Measurements from ENCODE around the gene MAPK10. TPM values are rescaled to one million over a fixed set of nuclear protein-coding genes. Genes with fewer than 3 reads are reported as not detected.

MAPK10 gene
- total and polyA plus RNA-seq, 2 experiments from 2014 or later = 5.9 to 14.8 TPM

GRCh38 chr4:86247320-86247719 is 112.5 kb downstream of the MAPK10 start:
- Histone ChIP-seq H4K20me1 (ENCODE audit: insufficient read depth, poor library complexity, severe bottlenecking) (no peaks in the 10 kb centered on the region), H3K36me3 (replicated peaks; ENCODE audit: insufficient read depth, low read depth) (no peaks in the 10 kb centered on the region), H3K4me2 (no peak overlapping the region), H3K4me1 (ENCODE audit: insufficient read depth) (no peaks in the 10 kb centered on the region), H3K27me3 (no peaks in the 10 kb centered on the region), H2AFZ (no peak overlapping the region), H3K27ac (no peak overlapping the region), H3K9me2 (replicated peaks; ENCODE audit: insufficient read depth) (no peaks in the 10 kb centered on the region), H3K79me2 (no peaks in the 10 kb centered on the region), H3K4me3 (no peak overlapping the region), H3K9me3 (ENCODE audit: low read depth) (no peaks in the 10 kb centered on the region)
- no peak for DNase-seq (ENCODE audit: low spot score)
- no peak for TF ChIP-seq EZH2 (IDR thresholded peaks at IDR 0.05; ENCODE audit: borderline replicate concordance)
- no peak for TF ChIP-seq EZH2phosphoT487 (IDR thresholded peaks at IDR 0.05; ENCODE audit: low read depth, severe bottlenecking, unreplicated experiment)
- no peak for TF ChIP-seq CTCF (IDR thresholded peaks at IDR 0.05; ENCODE audit: poor library complexity)
- WGBS (ENCODE audit: low lambda C conversion rate, missing lambda C conversion rate) = 45% methylated on average over 1 of the region's 1 CpG

GRCh38 chr4:86243750-86244149 is 116.1 kb downstream of the MAPK10 start:
- no peaks in the 10 kb centered on the region for H3K79me2 ChIP-seq
- TF ChIP-seq EZH2phosphoT487 (IDR thresholded peaks at IDR 0.05; ENCODE audit: low read depth, severe bottlenecking, unreplicated experiment) = no peak
- no peak for TF ChIP-seq CTCF (IDR thresholded peaks at IDR 0.05; ENCODE audit: poor library complexity)
- TF ChIP-seq EZH2 (IDR thresholded peaks at IDR 0.05; ENCODE audit: borderline replicate concordance) = no peak
- no peaks in the 10 kb centered on the region for H3K9me2 ChIP-seq (replicated peaks; ENCODE audit: insufficient read depth)
- no peaks in the 10 kb centered on the region for H3K27me3 ChIP-seq
- no peak overlapping the region for H3K4me3 ChIP-seq
- no peak overlapping the region for H2AFZ ChIP-seq
- no peaks in the 10 kb centered on the region for H4K20me1 ChIP-seq (ENCODE audit: insufficient read depth, poor library complexity, severe bottlenecking)
- H3K27ac ChIP-seq = no peak overlapping the region
- 75% methylated on average over 3 of the region's 3 CpGs for WGBS (ENCODE audit: low lambda C conversion rate, missing lambda C conversion rate)
- H3K9me3 ChIP-seq (ENCODE audit: low read depth) = no peaks in the 10 kb centered on the region
- no peaks in the 10 kb centered on the region for H3K36me3 ChIP-seq (replicated peaks; ENCODE audit: insufficient read depth, low read depth)
- H3K4me1 ChIP-seq (ENCODE audit: insufficient read depth) = no peaks in the 10 kb centered on the region
- DNase-seq (ENCODE audit: low spot score) = no peak
- H3K4me2 ChIP-seq = no peak overlapping the region

GRCh38 chr4:86242677-86243076 is 117.2 kb downstream of the MAPK10 start:
- TF ChIP-seq CTCF (IDR thresholded peaks at IDR 0.05; ENCODE audit: poor library complexity) (no peak), EZH2phosphoT487 (IDR thresholded peaks at IDR 0.05; ENCODE audit: low read depth, severe bottlenecking, unreplicated experiment) (no peak), EZH2 (IDR thresholded peaks at IDR 0.05; ENCODE audit: borderline replicate concordance) (no peak)
- Histone ChIP-seq H3K9me2 (replicated peaks; ENCODE audit: insufficient read depth) (no peaks in the 10 kb centered on the region), H3K4me3 (no peak overlapping the region), H3K36me3 (replicated peaks; ENCODE audit: insufficient read depth, low read depth) (no peaks in the 10 kb centered on the region), H4K20me1 (ENCODE audit: insufficient read depth, poor library complexity, severe bottlenecking) (no peaks in the 10 kb centered on the region), H3K27me3 (no peaks in the 10 kb centered on the region), H3K79me2 (no peaks in the 10 kb centered on the region), H3K4me1 (ENCODE audit: insufficient read depth) (no peaks in the 10 kb centered on the region), H3K27ac (no peak overlapping the region), H3K9me3 (ENCODE audit: low read depth) (no peaks in the 10 kb centered on the region), H3K4me2 (no peak overlapping the region), H2AFZ (no peak overlapping the region)
- 93% methylated on average over 14 of the region's 14 CpGs for WGBS (ENCODE audit: low lambda C conversion rate, missing lambda C conversion rate)
- DNase-seq (ENCODE audit: low spot score) = no peak

- Histone ChIP-seq H3K4me3 (no peak overlapping the region), H3K79me2 (no peaks in the 10 kb centered on the region), H3K9me3 (ENCODE audit: low read depth) (no peaks in the 10 kb centered on the region), H2AFZ (no peak overlapping the region), H3K27ac (no peak overlapping the region), H3K4me1 (ENCODE audit: insufficient read depth) (no peaks in the 10 kb centered on the region), H3K9me2 (replicated peaks; ENCODE audit: insufficient read depth) (no peaks in the 10 kb centered on the region), H3K4me2 (no peak overlapping the region), H4K20me1 (ENCODE audit: insufficient read depth, poor library complexity, severe bottlenecking) (no peaks in the 10 kb centered on the region), H3K27me3 (no peaks in the 10 kb centered on the region), H3K36me3 (replicated peaks; ENCODE audit: insufficient read depth, low read depth) (no peaks in the 10 kb centered on the region)
- TF ChIP-seq EZH2 (IDR thresholded peaks at IDR 0.05; ENCODE audit: borderline replicate concordance) = no peak
- no peak for TF ChIP-seq CTCF (IDR thresholded peaks at IDR 0.05; ENCODE audit: poor library complexity)
- TF ChIP-seq EZH2phosphoT487 (IDR thresholded peaks at IDR 0.05; ENCODE audit: low read depth, severe bottlenecking, unreplicated experiment) = no peak
- WGBS (ENCODE audit: low lambda C conversion rate, missing lambda C conversion rate) = 89% methylated on average over 5 of the region's 5 CpGs
- no peak for DNase-seq (ENCODE audit: low spot score)
These were observed 124.3 kb downstream of the MAPK10 start for GRCh38 chr4:86235549-86235948.

Data from hepatocyte (in vitro differentiated cells).